NB4 (cell line): ENCODE data around the gene TFPT.

Experiments
- DNase-seq: peaks from one replicate; pipeline ENCODE4 v3.0.0; 2010; ENCODE audit warnings: low read depth
- H3K4me3 ChIP-seq: one replicate; pipeline ENCODE4 v1.5.1; 2011; ENCODE audit warnings: mild to moderate bottlenecking, low read depth, low read length, moderate library complexity
- MYC ChIP-seq: IDR thresholded peaks from 2 replicates; pipeline ENCODE4 v1.6.1; 2011; ENCODE audit warnings: low read depth, low read length
- POLR2A ChIP-seq: IDR thresholded peaks from 2 replicates; pipeline ENCODE4 v1.6.1; 2011; ENCODE audit warnings: mild to moderate bottlenecking; ENCODE audit not compliant: insufficient read length; ENCODE audit errors: extremely low read depth
- TF ChIP-seq, protein P1 (sequence below): IDR thresholded peaks from 2 replicates; pipeline ENCODE4 v1.6.1; 2011; ENCODE audit warnings: low read depth, low read length
- TF ChIP-seq, protein P2 (sequence below): IDR thresholded peaks from one replicate; pipeline ENCODE4 v1.5.1; 2012; ENCODE audit warnings: low read depth, low read length

TFPT gene

DNA sequence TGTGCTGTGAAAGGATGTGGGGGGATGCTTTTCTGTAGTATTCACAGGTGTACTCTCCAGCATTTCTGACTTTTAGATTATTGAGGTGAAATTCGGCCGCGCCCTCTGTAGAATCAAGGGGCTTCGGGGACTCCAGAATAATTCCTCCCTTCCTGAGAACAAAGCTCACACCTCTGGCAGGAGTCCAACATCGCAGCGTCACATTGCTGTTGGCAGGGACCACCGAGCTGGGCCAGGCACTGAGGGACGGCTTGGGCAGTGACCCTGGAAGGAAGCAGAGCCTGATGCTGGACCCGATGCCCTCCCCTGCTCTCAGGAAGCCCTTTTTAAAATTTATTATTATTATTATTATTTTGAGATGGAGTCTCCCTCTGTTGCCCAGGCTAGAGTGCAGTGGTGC is 40.6 kb downstream of the TFPT start:
- no peak overlapping the region for H3K4me3 ChIP-seq
- no peak for DNase-seq
- TF ChIP-seq MYC: no peak
- TF ChIP-seq, protein P1, sequence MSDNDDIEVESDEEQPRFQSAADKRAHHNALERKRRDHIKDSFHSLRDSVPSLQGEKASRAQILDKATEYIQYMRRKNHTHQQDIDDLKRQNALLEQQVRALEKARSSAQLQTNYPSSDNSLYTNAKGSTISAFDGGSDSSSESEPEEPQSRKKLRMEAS: no peak
- TF ChIP-seq, protein P2, sequence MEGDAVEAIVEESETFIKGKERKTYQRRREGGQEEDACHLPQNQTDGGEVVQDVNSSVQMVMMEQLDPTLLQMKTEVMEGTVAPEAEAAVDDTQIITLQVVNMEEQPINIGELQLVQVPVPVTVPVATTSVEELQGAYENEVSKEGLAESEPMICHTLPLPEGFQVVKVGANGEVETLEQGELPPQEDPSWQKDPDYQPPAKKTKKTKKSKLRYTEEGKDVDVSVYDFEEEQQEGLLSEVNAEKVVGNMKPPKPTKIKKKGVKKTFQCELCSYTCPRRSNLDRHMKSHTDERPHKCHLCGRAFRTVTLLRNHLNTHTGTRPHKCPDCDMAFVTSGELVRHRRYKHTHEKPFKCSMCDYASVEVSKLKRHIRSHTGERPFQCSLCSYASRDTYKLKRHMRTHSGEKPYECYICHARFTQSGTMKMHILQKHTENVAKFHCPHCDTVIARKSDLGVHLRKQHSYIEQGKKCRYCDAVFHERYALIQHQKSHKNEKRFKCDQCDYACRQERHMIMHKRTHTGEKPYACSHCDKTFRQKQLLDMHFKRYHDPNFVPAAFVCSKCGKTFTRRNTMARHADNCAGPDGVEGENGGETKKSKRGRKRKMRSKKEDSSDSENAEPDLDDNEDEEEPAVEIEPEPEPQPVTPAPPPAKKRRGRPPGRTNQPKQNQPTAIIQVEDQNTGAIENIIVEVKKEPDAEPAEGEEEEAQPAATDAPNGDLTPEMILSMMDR: no peak
- no peak for TF ChIP-seq POLR2A

DNA sequence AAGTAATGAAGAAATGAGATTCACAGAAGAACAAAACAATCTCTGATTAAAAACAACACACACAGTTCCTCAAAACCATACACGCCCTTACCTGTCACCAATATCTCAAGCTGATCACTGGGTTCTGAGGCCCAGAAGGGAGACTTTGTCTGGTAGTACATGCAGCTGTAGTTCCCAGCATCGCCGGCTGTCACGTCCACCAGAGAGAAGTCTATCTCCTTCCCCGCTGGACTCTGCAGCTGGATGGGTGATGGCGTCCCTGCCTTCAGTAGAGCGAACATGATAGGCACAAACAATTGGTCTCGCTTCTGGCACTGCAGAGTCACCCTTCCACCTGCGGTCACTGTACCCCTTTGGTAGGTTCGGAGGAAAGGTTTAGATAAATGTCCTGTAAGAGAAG is 41.6 kb downstream of the TFPT start:
- TF ChIP-seq POLR2A (no peak), MYC (no peak)
- TF ChIP-seq, protein P1: no peak
- TF ChIP-seq, protein P2: no peak

DNA sequence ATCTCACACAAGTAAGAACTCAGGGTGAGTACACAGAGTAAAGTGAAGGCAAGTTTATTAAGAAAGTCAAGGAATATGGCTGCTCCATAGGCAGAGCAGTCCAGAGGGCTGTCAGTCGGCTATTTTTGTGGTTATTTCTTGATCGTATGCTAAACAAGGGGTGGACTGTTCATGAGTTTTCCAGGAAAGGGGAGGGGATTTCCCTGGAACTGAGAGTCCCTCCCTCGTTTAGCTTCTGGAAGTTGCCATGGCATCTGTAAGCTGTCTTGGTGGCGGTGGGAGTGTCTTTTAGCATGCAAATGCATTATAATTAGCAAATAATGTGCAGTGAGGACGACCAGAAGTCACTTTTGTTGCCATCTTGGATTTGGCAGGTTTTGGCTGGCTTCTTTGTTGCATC is 46.0 kb downstream of the TFPT start:
- DNase-seq: no peak
- TF ChIP-seq MYC (no peak), POLR2A (no peak)
- TF ChIP-seq, protein P2: no peak
- TF ChIP-seq, protein P1: no peak
- no peak overlapping the region for H3K4me3 ChIP-seq

More for the DNA sequence above, 41.6 kb downstream of the TFPT start:
- H3K4me3 ChIP-seq: no peak overlapping the region
- DNase-seq: no peak

DNA sequence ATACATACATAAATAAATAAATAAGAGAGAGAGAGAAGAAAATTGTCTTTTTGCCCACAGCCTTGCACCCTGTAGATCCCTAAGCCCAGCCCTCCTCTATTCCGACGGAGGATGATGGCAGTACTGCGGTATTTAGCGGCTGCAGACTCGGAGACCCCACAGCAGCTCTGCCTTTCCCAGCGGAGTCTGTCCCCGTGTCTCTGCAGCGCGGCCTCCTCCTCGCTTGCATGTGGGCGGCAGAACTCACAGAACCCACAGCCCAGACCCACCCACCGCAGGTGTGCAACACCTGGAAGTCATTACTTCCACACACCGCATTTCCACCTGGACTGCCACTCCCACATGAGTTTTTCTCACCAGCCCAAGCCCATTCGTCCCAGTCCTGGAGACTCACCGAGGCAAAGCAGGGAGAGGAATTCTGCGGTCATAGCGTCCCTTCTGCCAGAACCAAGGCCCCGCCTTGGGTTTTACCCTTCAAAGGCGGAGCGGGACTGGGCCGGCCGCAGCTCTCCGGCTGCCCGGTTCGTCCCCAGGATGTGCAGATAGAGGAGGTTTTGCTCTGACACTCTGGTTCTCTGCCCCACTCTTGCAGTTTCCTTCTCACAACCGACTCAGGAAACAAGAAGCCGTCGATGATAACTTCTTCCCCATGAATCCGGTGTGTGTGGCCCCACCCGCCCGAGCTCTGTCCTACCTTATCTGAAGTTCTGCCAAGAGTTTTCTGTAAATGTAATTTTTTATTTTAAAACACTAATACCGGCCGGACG is 51.9 kb downstream of the TFPT start, which contains the start of gene VSTM1:
TSS of gene VSTM1 (minus strand) at position 548 of the 767 bp plus-strand sequence. CDS start at position 428, 120 bp downstream.
- no peak within 1 kb of the TSS for H3K4me3 ChIP-seq
- no peak for TF ChIP-seq MYC
- no peak for DNase-seq

DNA sequence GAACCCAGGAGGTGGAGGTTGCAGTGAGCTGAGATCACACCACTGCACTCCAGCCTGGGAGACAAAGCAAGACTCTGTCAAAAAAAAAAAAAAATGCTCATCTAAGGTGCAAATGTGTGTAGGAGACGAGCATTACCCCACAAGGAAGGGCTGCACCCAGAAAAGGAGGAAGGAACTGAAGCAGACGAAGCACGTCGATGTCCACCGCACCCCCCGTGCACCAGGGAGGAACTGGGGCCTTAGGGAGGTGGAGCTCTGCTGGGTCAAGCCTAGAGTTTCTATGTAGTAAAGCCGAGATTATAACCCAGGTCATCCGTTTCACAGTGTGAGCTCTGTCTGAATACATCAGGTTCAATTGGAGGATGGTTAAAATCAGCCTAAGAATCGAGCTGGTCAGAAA is 52.8 kb downstream of the TFPT start:
- peak; percentile 77 for DNase-seq
- TF ChIP-seq POLR2A (no peak), MYC (no peak)
- TF ChIP-seq, protein P2: no peak
- TF ChIP-seq, protein P1: no peak
- no peak overlapping the region for H3K4me3 ChIP-seq
